ENCODE results near the gene WDR82.

Gene WDR82

GRCh38 chr3:52217409-52217805 is 61.0 kb downstream of the WDR82 start:
- peak overlapping the region; percentile 9 for H3K4me3 ChIP-seq (ENCODE audit: low read length)
- DNase-seq (ENCODE audit: low read depth, low spot score) = peak; percentile 45

GRCh38 chr3:52216585-52217408 is 61.7 kb downstream of the WDR82 start:
- H3K4me3 ChIP-seq (ENCODE audit: low read length) = peak overlapping the region; percentile 9
- DNase-seq (ENCODE audit: low read depth, low spot score) = peak; percentile 70

GRCh38 chr3:52215351-52215750 is 63.1 kb downstream of the WDR82 start:
- no peak overlapping the region for H3K4me3 ChIP-seq (ENCODE audit: low read length)
- DNase-seq (ENCODE audit: low read depth, low spot score) = no peak

- no peak for DNase-seq (ENCODE audit: low read depth, low spot score)
- H3K4me3 ChIP-seq (ENCODE audit: low read length) = no peak overlapping the region
Measured at GRCh38 chr3:52213901-52214300, 64.5 kb downstream of the WDR82 start.

- H3K4me3 ChIP-seq (ENCODE audit: low read length) = no peak overlapping the region
- DNase-seq (ENCODE audit: low read depth, low spot score) = no peak
Measured at GRCh38 chr3:52213005-52213404, 65.4 kb downstream of the WDR82 start.

- no peak for DNase-seq (ENCODE audit: low read depth, low spot score)
- H3K4me3 ChIP-seq (ENCODE audit: low read length) = no peak overlapping the region
Measured at GRCh38 chr3:52211268-52211891, 67.1 kb downstream of the WDR82 start.

DNA sequence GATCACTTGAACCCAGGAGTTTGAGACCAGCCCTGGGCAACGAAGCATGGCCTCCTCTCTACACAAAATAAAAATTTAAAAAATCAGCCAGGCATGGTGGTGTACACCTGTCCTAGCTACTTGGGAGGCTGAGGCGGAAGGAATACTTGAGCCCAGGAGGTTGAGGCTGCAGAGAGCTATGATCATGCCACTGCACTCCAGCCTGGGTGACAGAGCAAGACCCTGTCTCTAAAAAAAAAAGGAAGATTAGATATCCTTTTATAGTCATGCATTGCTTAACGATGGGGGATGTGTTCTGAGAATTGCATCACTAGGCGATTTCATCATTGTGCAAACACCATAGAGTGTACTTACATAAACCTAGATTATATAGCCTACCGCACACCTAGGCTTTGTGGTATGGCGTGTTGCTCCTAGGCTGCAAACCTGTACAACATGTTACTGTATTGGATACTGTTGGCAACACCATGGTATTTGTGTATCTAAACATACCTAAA is 67.9 kb downstream of the WDR82 start:
- no peak overlapping the region for H3K4me3 ChIP-seq (ENCODE audit: low read length)
- DNase-seq (ENCODE audit: low read depth, low spot score) = no peak

- no peak overlapping the region for H3K4me3 ChIP-seq (ENCODE audit: low read length)
- DNase-seq (ENCODE audit: low read depth, low spot score) = no peak
Measured at GRCh38 chr3:52210037-52210436, 68.4 kb downstream of the WDR82 start.

GRCh38 chr3:52208556-52208955 is 69.9 kb downstream of the WDR82 start:
- no peak overlapping the region for H3K4me3 ChIP-seq (ENCODE audit: low read length)
- no peak for DNase-seq (ENCODE audit: low read depth, low spot score)

DNA sequence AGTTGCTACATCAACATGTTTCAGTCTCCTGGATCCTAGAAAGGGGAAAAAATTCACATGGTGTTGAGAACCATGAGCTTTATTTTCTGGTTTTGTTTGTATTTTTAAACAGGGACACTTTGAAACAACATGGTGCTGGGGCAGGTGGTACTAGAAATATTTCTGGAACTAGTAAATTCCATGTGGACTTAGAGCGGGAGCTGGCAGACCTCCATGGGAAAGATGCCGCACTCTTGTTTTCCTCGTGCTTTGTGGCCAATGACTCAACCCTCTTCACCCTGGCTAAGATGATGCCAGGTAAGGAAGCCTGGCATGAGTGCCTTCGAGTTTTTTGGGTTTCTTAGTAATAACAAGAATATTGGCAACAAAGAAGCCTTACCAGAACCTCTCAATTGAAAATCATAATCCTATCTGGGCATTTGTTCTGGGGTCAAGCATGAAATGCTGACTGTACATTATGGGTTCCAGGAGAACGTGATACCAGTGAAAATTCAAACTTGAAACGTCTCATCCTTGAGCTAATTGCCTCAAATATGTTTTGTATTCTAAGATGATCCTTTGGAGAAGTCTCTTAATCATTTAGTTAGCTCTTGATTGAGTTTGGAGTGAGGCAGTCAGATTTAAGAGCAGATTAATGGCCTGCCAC is 72.6 kb downstream of the WDR82 start:
- DNase-seq (ENCODE audit: low read depth, low spot score) = no peak
- H3K4me3 ChIP-seq (ENCODE audit: low read length) = no peak overlapping the region

Data from Jurkat, Clone E6-1 (cell line).